ENCODE data around the gene TTLL8. TPM values are rescaled to one million over a fixed set of nuclear protein-coding genes. Genes with fewer than 3 reads are reported as not detected.

Gene TTLL8
- total and polyA plus RNA-seq, 2 donors (not counting 3 experiments of a cell fraction or from before 2014, with no cell fraction given), result not detected

GRCh38 chr22:50082197-50082715 lies 24.2 kb upstream of the TTLL8 start:
- Histone ChIP-seq H3K4me3 (replicated peaks in 1 of 3; ENCODE audit: insufficient read depth in 1 of 3, low read depth in 1 of 3, low read length in 3 of 3) (no peak overlapping the region), H2AFZ (ENCODE audit: low read depth, low read length) (no peak overlapping the region), H3K4me2 (ENCODE audit: insufficient read depth, low read length) (no peak overlapping the region), H3K27ac (ENCODE audit: insufficient read depth, low read depth, low read length) (no peak overlapping the region), H3K4me1 (ENCODE audit: control insufficient read depth, extremely low read depth, insufficient read depth, low read length) (no peaks in the 10 kb centered on the region), H3K27me3 (ENCODE audit: control insufficient read depth in 2 of 2, insufficient read depth in 2 of 2, low read length in 2 of 2) (peaks cover 0 to 6% of the 10 kb centered on the region in 2 experiments), H3K9me3 (replicated peaks; ENCODE audit: control insufficient read depth, insufficient read depth, low read length) (no peaks in the 10 kb centered on the region), H3K36me3 (ENCODE audit: control insufficient read depth in 2 of 2, extremely low read depth in 1 of 2, insufficient read depth in 2 of 2, low read length in 2 of 2) (no peaks in the 10 kb centered on the region), H3K9ac (replicated peaks; ENCODE audit: extremely low read depth, insufficient read depth, low read length) (no peak overlapping the region), H4K20me1 (replicated peaks; ENCODE audit: control insufficient read depth, extremely low read depth, insufficient read depth, low read length) (no peaks in the 10 kb centered on the region), H3K79me2 (ENCODE audit: control insufficient read depth, insufficient read depth, low read length) (no peaks in the 10 kb centered on the region), H3K9me1 (replicated peaks; ENCODE audit: control insufficient read depth, extremely low read depth, insufficient read depth, low read length) (no peaks in the 10 kb centered on the region)
- intact Hi-C loops (cut with micrococcal nuclease), result no loop called here
- ChIA-PET CTCF (interaction anchor here (1.6 kb wide), 1 partner anchor 11 kb away, joined by 4 read pairs; no protein-coding TSS in a partner anchor), POLR2A (no interaction called here)
- dilution Hi-C loops (cut with MboI; ENCODE audit: extremely low pct_ligation_motif_present, low sequenced_read_pairs), result no loop called here
- FAIRE-seq (no peak), DNase-seq (ENCODE audit: low read depth, low spot score) (no peak)
- BruUV-seq (replicated peaks), result no TSS peak
- TF ChIP-seq GATA2 (IDR thresholded peaks at IDR 0.05; ENCODE audit: insufficient read depth, insufficient read length, low read depth, low read length), result no peak
- no peak for TF ChIP-seq CTCF (IDR thresholded peaks at IDR 0.05; ENCODE audit: extremely low read depth in 1 of 2, insufficient read depth in 1 of 2, low read depth in 1 of 2, low read length in 2 of 2)
- no peak for TF ChIP-seq MAX (IDR thresholded peaks at IDR 0.05; ENCODE audit: insufficient read depth, insufficient read length)
- TF ChIP-seq EZH2 (IDR thresholded peaks at IDR 0.05; ENCODE audit: borderline replicate concordance, low read depth, low read length, severe bottlenecking), result no peak
- no peak for TF ChIP-seq JUN (IDR thresholded peaks at IDR 0.05; ENCODE audit: borderline replicate concordance, insufficient read depth, insufficient read length, low read depth)
- no peak for TF ChIP-seq FOS (IDR thresholded peaks at IDR 0.05; ENCODE audit: borderline replicate concordance, insufficient read depth, low read length)
- TF ChIP-seq POLR2A (IDR thresholded peaks at IDR 0.05; ENCODE audit: low read depth, low read length), result no peak
- no peak for TF ChIP-seq POLR2AphosphoS5 (IDR thresholded peaks at IDR 0.05; ENCODE audit: insufficient read depth, low read depth, low read length)
- TF ChIP-seq MYC (IDR thresholded peaks at IDR 0.05; ENCODE audit: low read depth, low read length), result no peak
